Astrocyte of the spinal cord (primary cell): ENCODE data around the gene CMTM5.

Experiments used
- DNase-seq: peaks from one replicate; pipeline ENCODE4 v3.0.0; 2011; ENCODE audit warnings: low read depth, low spot score
- H3K4me3 ChIP-seq: 2 replicates; pipeline ENCODE4 v1.5.1; 2011; ENCODE audit warnings: low read depth, mild to moderate bottlenecking, low read length, moderate library complexity
- in situ Hi-C: cut with HindIII; loops from 2 replicates; pipeline ENCODE4 v1.10.0; 2017; ENCODE audit warnings: low sequenced_read_pairs
- TF ChIP-seq, protein P1 (sequence below): IDR thresholded peaks from 2 replicates; pipeline ENCODE4 v1.5.1; 2012; ENCODE audit warnings: low read depth, mild to moderate bottlenecking, low read length, inconsistent platforms

The CMTM5 gene

DNA sequence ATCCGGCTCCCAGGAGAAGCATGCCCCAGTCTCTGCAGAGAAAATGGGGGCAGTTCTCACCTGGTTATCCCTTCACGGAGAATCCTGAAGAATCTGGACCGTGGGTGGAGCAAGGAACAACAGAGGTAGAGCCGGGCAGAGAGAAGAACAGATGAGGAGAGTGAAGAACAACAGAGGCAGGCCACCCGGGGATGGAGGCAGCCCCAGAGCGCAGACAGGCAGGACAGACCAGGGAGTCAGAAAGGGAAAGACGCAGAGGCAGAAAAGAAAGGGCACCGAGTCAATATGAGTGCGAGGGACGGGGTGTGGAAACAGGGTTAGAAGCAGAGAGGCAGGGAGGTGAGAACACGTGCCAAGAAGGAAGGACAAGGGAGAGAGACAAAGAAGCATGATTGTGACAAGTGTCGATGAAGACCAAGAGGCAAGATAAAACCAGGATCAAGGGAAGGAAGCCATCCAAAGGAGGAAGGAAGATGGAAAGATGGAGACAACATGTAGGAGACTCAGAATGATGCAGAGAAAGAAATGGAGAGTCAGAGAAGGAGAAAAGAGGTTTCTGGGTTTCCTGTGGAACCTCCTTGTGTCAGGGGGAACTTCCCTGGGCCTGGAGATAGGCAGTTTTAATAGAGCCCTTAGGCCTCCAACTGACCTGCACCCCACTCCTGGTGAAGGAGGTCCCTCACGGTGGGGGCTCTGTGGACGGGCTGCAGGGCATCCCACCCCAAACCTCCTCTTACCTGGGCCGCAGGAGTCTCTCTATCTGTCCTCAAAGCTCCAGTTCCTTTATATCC lies 30.9 kb downstream of the CMTM5 start, which contains the start of gene MYH6:
MYH6 (minus strand) TSS at position 758 of the 791 bp plus-strand sequence. CDS start 1,050 bp downstream, outside the sequence.
- DNase-seq: no peak
- H3K4me3 ChIP-seq: no peak within 1 kb of the TSS
- in situ Hi-C loops: no loop called here
- TF ChIP-seq, protein P1, sequence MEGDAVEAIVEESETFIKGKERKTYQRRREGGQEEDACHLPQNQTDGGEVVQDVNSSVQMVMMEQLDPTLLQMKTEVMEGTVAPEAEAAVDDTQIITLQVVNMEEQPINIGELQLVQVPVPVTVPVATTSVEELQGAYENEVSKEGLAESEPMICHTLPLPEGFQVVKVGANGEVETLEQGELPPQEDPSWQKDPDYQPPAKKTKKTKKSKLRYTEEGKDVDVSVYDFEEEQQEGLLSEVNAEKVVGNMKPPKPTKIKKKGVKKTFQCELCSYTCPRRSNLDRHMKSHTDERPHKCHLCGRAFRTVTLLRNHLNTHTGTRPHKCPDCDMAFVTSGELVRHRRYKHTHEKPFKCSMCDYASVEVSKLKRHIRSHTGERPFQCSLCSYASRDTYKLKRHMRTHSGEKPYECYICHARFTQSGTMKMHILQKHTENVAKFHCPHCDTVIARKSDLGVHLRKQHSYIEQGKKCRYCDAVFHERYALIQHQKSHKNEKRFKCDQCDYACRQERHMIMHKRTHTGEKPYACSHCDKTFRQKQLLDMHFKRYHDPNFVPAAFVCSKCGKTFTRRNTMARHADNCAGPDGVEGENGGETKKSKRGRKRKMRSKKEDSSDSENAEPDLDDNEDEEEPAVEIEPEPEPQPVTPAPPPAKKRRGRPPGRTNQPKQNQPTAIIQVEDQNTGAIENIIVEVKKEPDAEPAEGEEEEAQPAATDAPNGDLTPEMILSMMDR: no peak

DNA sequence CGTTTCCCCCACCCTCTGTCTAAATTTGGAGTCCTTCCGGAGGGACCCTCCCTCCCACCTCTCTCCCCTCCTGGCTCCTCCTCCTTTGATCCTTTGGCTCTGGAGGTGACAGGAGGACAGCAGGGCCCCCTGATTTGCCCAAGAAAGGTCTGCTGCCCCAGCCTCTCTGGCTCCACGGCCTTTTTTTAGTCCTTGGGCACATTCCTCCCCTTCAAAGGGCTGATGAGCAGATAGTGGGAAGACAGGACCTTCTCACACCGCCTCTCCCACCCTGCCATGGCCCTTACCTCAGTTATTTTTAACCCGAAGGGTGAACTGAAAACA lies 31.4 kb downstream of the CMTM5 start:
- no peak overlapping the region for H3K4me3 ChIP-seq
- DNase-seq: no peak
- in situ Hi-C loops: no loop called here
- TF ChIP-seq, protein P1: no peak

DNA sequence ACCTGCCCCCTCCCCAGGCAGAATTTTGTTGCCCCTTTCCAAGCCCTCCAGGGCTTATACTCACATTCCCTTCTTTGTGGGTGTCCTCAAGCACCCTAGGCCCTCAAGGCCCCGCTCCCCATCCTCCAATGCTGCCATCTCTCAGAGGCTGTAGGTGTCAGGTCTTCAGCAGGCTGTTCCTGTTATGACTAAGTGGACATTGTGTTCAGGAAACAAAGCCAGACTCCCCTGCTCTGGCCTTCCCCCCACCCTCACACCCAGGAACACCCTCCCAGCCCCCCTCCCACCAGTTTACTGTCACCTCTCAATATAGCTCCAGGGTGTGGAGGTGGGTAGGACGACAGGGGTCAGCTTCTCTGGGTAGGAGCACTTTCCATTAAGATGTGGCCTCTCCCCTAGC lies 32.6 kb downstream of the CMTM5 start:
- in situ Hi-C loops: no loop called here
- H3K4me3 ChIP-seq: no peak overlapping the region
- TF ChIP-seq, protein P1: no peak
- no peak for DNase-seq

DNA sequence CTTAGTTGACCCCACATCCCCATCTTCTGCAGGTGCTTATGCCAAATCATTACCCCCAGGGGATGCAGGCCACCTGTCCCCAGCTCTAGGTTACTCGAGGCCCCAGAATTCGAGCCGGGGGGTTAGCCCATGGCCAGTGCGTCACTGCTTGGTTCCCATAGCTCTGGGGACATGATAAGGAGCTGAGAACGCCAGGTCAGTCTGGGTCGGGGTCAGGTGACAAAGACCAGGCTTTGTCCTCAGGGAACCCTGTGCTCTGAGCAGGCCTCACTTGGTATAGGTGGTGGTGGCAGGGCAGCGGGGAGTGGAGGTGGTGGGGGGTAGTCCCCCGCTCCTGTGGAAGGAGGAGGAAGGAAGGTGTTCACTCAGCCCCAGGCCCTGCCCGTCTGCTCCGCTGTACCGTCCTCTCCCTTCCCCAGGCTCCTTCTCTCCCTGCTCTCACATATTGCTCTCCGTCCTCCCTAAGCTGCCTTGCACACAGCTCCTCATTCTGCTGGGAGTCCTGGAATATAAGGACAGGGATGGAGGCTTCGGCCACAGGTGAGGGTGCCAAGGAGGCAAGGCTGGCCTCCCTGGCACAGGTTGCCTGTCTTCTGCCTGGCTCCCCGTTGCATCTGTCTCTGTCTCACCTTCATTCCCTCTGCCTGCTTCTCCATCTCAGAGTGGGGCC lies 33.3 kb downstream of the CMTM5 start:
- TF ChIP-seq, protein P1: no peak
- in situ Hi-C loops: no loop called here
- DNase-seq: no peak
- H3K4me3 ChIP-seq: no peak overlapping the region

DNA sequence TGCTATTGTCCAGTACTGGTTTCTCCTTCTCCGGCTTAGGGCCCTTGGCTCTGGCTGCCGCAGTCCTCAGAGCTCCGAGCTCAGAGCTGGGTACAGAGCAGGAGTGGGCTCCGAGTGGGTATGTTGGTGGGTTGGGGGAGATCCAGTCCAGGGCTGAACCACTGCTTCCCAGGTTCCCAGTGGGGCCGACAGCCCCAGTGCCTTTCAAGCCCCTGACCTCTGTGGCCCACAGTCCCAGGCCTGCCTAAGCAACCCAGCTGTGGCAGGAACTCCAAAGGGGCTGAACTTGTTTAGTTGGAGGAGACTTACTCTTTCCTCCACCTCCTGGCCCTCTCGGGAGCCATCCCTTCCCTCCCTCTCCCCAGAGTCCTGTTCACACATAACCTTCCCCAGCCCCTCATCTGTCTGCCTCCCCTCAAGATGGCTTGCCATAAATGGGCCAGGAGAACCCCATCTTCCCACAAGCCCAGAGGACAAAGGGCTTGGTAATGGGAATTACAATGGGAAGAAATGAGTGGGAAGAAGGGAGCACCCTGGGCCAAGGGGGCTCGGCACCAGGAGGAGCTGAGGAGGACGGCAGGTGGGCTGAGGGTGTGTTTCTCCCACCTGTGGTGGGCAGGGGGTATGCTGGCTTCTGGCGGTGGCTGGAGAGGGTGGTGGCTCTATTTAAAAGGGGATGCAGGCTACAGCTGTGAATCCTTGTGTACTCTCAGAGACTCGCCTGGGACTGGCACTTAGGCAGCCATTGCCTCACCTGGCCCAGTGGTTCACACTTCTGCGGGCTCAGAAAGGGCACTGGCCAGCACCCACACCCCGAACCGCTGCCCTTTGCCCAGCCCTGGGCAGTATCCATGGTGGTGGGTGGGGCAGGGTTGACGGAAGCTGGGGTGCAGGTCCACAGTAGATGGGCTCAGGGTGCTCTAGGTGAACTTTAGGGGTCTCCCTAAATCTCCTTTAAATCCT lies 35.0 kb downstream of the CMTM5 start:
- DNase-seq: no peak

DNA sequence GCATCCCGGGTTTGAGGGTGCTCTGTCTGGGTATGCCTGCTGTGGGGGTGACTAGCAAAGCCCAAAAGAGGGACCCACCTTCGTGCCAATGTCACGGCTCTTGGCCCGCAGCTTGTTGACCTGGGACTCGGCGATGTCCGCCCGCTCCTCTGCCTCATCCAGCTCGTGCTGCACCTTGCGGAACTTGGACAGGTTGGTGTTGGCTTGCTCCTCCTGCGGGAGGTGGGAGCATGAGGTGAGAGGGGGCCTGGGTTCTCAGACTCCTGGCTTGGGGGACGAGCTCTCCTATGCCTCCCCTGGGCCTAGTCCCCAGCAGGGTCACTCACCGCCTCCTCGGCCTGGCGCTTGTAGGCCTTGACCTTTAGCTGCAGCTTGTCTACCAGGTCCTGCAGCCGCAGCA lies 36.8 kb downstream of the CMTM5 start:
- DNase-seq: no peak
- in situ Hi-C loops: no loop called here

More for the DNA sequence above, 35.0 kb downstream of the CMTM5 start:
- H3K4me3 ChIP-seq: no peak overlapping the region
- in situ Hi-C loops: no loop called here
- TF ChIP-seq, protein P1: no peak

More for the DNA sequence above, 36.8 kb downstream of the CMTM5 start:
- H3K4me3 ChIP-seq: no peak overlapping the region
- TF ChIP-seq, protein P1: no peak
